ENCODE measurements around the gene PLSCR1.

The PLSCR1 gene

GRCh38 chr3:146544002-146544928 lies at the start of gene PLSCR1:
Gene PLSCR1 (minus strand): TSS chr3:146544607. CDS start chr3:146536552, 8,055 bp downstream.
- peak; percentile 96 for DNase-seq

GRCh38 chr3:146593776-146594175 lies 49.4 kb upstream of the PLSCR1 start:
- DNase-seq, result no peak

GRCh38 chr3:146590521-146590920 lies 46.1 kb upstream of the PLSCR1 start:
- no peak for DNase-seq

- no peak for DNase-seq
Observed at GRCh38 chr3:146589899-146590508, 45.6 kb upstream of the PLSCR1 start.

GRCh38 chr3:146585156-146585555 lies 40.7 kb upstream of the PLSCR1 start:
- no peak for DNase-seq

GRCh38 chr3:146581951-146582467 lies 37.6 kb upstream of the PLSCR1 start:
- peak; percentile 34 for DNase-seq

GRCh38 chr3:146581080-146581601 lies 36.7 kb upstream of the PLSCR1 start:
- DNase-seq, result no peak

GRCh38 chr3:146577662-146578061 lies 33.3 kb upstream of the PLSCR1 start:
- DNase-seq, result peak; percentile 15

GRCh38 chr3:146575636-146576035 lies 31.2 kb upstream of the PLSCR1 start:
- DNase-seq, result no peak

GRCh38 chr3:146574173-146574572 lies 29.8 kb upstream of the PLSCR1 start:
- DNase-seq, result no peak

- DNase-seq, result no peak
Observed at GRCh38 chr3:146569314-146569713, 24.9 kb upstream of the PLSCR1 start.

GRCh38 chr3:146566138-146566537 lies 21.7 kb upstream of the PLSCR1 start:
- no peak for DNase-seq

- no peak for DNase-seq
Observed at GRCh38 chr3:146561879-146562278, 17.5 kb upstream of the PLSCR1 start.

GRCh38 chr3:146561463-146561862 lies 17.1 kb upstream of the PLSCR1 start:
- DNase-seq, result no peak

GRCh38 chr3:146560678-146561077 lies 16.3 kb upstream of the PLSCR1 start:
- DNase-seq, result no peak

- DNase-seq, result no peak
Observed at GRCh38 chr3:146559388-146559787, 15.0 kb upstream of the PLSCR1 start.

GRCh38 chr3:146558781-146559180 lies 14.4 kb upstream of the PLSCR1 start:
- DNase-seq, result peak; percentile 67

GRCh38 chr3:146557745-146558144 lies 13.3 kb upstream of the PLSCR1 start:
- no peak for DNase-seq

- no peak for DNase-seq
Observed at GRCh38 chr3:146555311-146555710, 10.9 kb upstream of the PLSCR1 start.

- peak; percentile 11 for DNase-seq
Observed at GRCh38 chr3:146554151-146554760, 9.8 kb upstream of the PLSCR1 start.

GRCh38 chr3:146550743-146551510 lies 6.5 kb upstream of the PLSCR1 start:
- no peak for DNase-seq

GRCh38 chr3:146550070-146550615 lies 5.7 kb upstream of the PLSCR1 start:
- no peak for DNase-seq
